Neural progenitor cell (in vitro differentiated cells): Measurements from ENCODE around the gene CIDEC. TPM values are rescaled to one million over a fixed set of nuclear protein-coding genes. Genes with fewer than 3 reads are reported as not detected.

Experiments
- DNase-seq: peaks from one replicate; pipeline ENCODE4 v3.0.0-alpha.2; 2016; ENCODE audit warnings: low spot score
- H2AFZ ChIP-seq: fragments of 200-600 bp; sonication (generic); replicated peaks from 2 replicates; pipeline ENCODE4 v1.6.1; 2016; ENCODE audit warnings: antibody characterized with exemption
- H3F3A ChIP-seq: fragments of 200-600 bp; sonication (generic); 2 replicates; pipeline ENCODE4 v1.6.1; 2016; ENCODE audit warnings: antibody characterized with exemption, low read depth
- H3K27ac ChIP-seq: fragments of 200-600 bp; sonication (generic); 2 replicates; pipeline ENCODE4 v1.5.1; 2016; ENCODE audit warnings: mild to moderate bottlenecking
- H3K27me3 ChIP-seq: fragments of 200-600 bp; sonication (generic); 2 replicates; pipeline ENCODE4 v1.6.1; 2016; ENCODE audit warnings: mild to moderate bottlenecking, moderate library complexity
- H3K36me3 ChIP-seq: fragments of 200-600 bp; sonication (generic); 2 replicates; pipeline ENCODE4 v1.5.1; 2016
- H3K4me1 ChIP-seq: fragments of 200-600 bp; sonication (generic); 2 replicates; pipeline ENCODE4 v1.6.1; 2016; ENCODE audit warnings: mixed run types
- H3K4me2 ChIP-seq: fragments of 200-600 bp; sonication (generic); 2 replicates; pipeline ENCODE4 v1.6.1; 2016
- H3K4me3 ChIP-seq: fragments of 200-600 bp; sonication (generic); 2 replicates; pipeline ENCODE4 v1.5.1; 2016
- H3K79me2 ChIP-seq: fragments of 200-600 bp; sonication (generic); 2 replicates; pipeline ENCODE4 v1.6.1; 2016; ENCODE audit warnings: low read depth
- H3K9ac ChIP-seq: fragments of 200-600 bp; sonication (generic); 2 replicates; pipeline ENCODE4 v1.6.1; 2016
- H3K9me3 ChIP-seq: fragments of 200-600 bp; sonication (generic); 2 replicates; pipeline ENCODE4 v1.5.1; 2016; ENCODE audit warnings: low read depth
- H4K20me1 ChIP-seq: fragments of 200-600 bp; sonication (generic); 2 replicates; pipeline ENCODE4 v1.6.1; 2016; ENCODE audit warnings: low read depth
- H3K27ac Mint-ChIP-seq: 3 replicates; pipeline ENCODE4 v1.8.0; 2021; ENCODE audit warnings: mixed read lengths
- H3K27me3 Mint-ChIP-seq: 2 replicates; pipeline ENCODE4 v1.8.0; 2022; ENCODE audit warnings: low read depth, mild to moderate bottlenecking, inconsistent platforms, moderate library complexity, mixed read lengths; ENCODE audit not compliant: insufficient read depth
- H3K36me3 Mint-ChIP-seq: 3 replicates; pipeline ENCODE4 v1.8.0; 2021; ENCODE audit warnings: mixed read lengths
- H3K4me1 Mint-ChIP-seq: 3 replicates; pipeline ENCODE4 v1.8.0; 2021; ENCODE audit warnings: mixed read lengths
- H3K4me3 Mint-ChIP-seq: 3 replicates; pipeline ENCODE4 v1.8.0; 2021; ENCODE audit warnings: mild to moderate bottlenecking, moderate library complexity, mixed read lengths
- H3K9me3 Mint-ChIP-seq: 3 replicates; pipeline ENCODE4 v1.8.0; 2020; ENCODE audit warnings: mixed read lengths
- EZH2 ChIP-seq: fragments of 200-600 bp; sonication (generic); IDR thresholded peaks from 2 replicates; pipeline ENCODE4 v1.6.1; 2017; ENCODE audit warnings: antibody characterized with exemption, mild to moderate bottlenecking, moderate library complexity
- EZH2phosphoT487 ChIP-seq: fragments of 200-600 bp; sonication (generic); IDR thresholded peaks from 2 replicates; pipeline ENCODE4 v1.6.1; 2017; ENCODE audit warnings: antibody characterized with exemption
- total RNA-seq: library from RNA; depleted of rRNA; stranded (reverse); fragments of >200 nt; gene quantifications from 2 replicates; pipeline ENCODE4 v1.2.3, GENCODE V29; 2015; ENCODE audit warnings: low replicate concordance
- TF ChIP-seq, protein P1 (sequence below): fragments of 200-600 bp; sonication (generic); IDR thresholded peaks from 2 replicates; pipeline ENCODE4 v1.5.1; 2017; ENCODE audit warnings: antibody characterized with exemption, mild to moderate bottlenecking

The CIDEC gene
- total RNA-seq, 1 donor from 2014 or later = not detected

DNA sequence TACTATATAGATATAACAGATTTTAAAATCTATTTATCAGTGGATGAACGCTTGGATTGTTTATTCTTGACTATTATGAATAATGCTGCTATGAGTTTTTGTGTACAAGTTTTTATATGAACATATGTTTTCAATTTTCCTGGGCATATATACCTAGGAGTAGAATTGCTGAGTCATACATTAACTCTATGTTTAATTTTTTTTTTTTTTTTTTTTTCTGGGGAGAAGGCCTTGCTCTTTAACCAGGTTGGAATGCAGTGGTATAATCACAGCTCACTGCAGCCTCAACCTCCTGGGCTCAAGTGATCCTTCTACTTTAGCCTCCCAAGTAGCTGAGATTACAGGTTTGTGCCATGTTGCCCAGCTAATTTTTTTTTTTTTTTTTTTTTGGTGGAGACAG, 9.1 kb downstream of the CIDEC start:
- Histone ChIP-seq H3K9ac (no peak overlapping the region), H4K20me1 (no peaks in the 10 kb centered on the region), H3K79me2 (no peaks in the 10 kb centered on the region), H2AFZ (no peak overlapping the region), H3K27me3 (no peaks in the 10 kb centered on the region), H3K9me3 (no peaks in the 10 kb centered on the region), H3K4me3 (no peak overlapping the region), H3K36me3 (no peaks in the 10 kb centered on the region), H3K4me1 (no peaks in the 10 kb centered on the region), H3F3A (no peaks in the 10 kb centered on the region), H3K4me2 (no peak overlapping the region), H3K27ac (no peak overlapping the region)
- DNase-seq = no peak
- no peak for TF ChIP-seq EZH2
- TF ChIP-seq, protein P1, sequence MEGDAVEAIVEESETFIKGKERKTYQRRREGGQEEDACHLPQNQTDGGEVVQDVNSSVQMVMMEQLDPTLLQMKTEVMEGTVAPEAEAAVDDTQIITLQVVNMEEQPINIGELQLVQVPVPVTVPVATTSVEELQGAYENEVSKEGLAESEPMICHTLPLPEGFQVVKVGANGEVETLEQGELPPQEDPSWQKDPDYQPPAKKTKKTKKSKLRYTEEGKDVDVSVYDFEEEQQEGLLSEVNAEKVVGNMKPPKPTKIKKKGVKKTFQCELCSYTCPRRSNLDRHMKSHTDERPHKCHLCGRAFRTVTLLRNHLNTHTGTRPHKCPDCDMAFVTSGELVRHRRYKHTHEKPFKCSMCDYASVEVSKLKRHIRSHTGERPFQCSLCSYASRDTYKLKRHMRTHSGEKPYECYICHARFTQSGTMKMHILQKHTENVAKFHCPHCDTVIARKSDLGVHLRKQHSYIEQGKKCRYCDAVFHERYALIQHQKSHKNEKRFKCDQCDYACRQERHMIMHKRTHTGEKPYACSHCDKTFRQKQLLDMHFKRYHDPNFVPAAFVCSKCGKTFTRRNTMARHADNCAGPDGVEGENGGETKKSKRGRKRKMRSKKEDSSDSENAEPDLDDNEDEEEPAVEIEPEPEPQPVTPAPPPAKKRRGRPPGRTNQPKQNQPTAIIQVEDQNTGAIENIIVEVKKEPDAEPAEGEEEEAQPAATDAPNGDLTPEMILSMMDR = no peak
- no peak for TF ChIP-seq EZH2phosphoT487
- Mint-ChIP-seq H3K4me1 (no peaks in the 10 kb centered on the region), H3K36me3 (no peaks in the 10 kb centered on the region), H3K9me3 (no peaks in the 10 kb centered on the region), H3K27me3 (peaks cover 4% of the 10 kb centered on the region), H3K4me3 (no peak overlapping the region), H3K27ac (no peak overlapping the region)

GRCh38 chr3:9869955-9870354, 10.1 kb downstream of the CIDEC start:
- no peak overlapping the region for H3K27ac Mint-ChIP-seq

DNA sequence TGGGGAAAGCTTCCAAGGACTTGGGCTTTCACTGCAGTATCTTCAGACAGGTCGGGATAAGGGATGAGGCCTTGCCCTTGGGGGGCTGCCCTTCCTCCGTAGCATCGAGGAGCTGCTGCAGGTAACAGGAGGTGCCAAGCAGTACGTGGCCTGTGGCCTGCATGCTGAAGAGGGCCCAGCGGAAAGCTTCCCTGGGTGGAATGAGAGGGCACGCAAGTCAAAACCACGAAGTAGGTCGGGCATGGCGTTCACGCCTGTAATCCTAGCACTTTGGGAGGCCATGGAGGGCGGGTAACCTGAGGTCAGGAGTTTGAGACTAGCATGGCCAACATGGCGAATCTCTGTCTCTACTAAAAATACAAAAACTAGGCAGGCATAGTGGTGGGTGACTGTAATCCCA, 12.9 kb downstream of the CIDEC start:
- TF ChIP-seq EZH2phosphoT487 (no peak), EZH2 (no peak)
- TF ChIP-seq, protein P1 = no peak
- H2AFZ ChIP-seq = no peak overlapping the region

More at GRCh38 chr3:9869955-9870354, 10.1 kb downstream of the CIDEC start:
- TF ChIP-seq EZH2phosphoT487 (no peak), EZH2 (no peak)
- TF ChIP-seq, protein P1 = no peak
- no peak overlapping the region for H3K4me3 Mint-ChIP-seq
- peaks cover 5% of the 10 kb centered on the region for H3K27me3 Mint-ChIP-seq
- H3F3A ChIP-seq = no peaks in the 10 kb centered on the region
- no peaks in the 10 kb centered on the region for H3K36me3 ChIP-seq
- H3K4me3 ChIP-seq = no peak overlapping the region
- no peaks in the 10 kb centered on the region for H3K4me1 ChIP-seq
- H3K9me3 Mint-ChIP-seq = no peaks in the 10 kb centered on the region
- H3K27me3 ChIP-seq = no peaks in the 10 kb centered on the region
- H3K27ac ChIP-seq = no peak overlapping the region
- no peaks in the 10 kb centered on the region for H3K79me2 ChIP-seq
- no peaks in the 10 kb centered on the region for H3K4me1 Mint-ChIP-seq
- H3K9me3 ChIP-seq = no peaks in the 10 kb centered on the region
- no peak overlapping the region for H3K9ac ChIP-seq
- H3K4me2 ChIP-seq = no peak overlapping the region
- no peaks in the 10 kb centered on the region for H3K36me3 Mint-ChIP-seq
- H4K20me1 ChIP-seq = no peaks in the 10 kb centered on the region
- H2AFZ ChIP-seq = no peak overlapping the region
- no peak for DNase-seq

More for the DNA sequence above, 12.9 kb downstream of the CIDEC start:
- H4K20me1 ChIP-seq = no peaks in the 10 kb centered on the region
- H3K4me2 ChIP-seq = no peak overlapping the region
- H3K27ac ChIP-seq = no peak overlapping the region
- peaks cover 10% of the 10 kb centered on the region for H3K27me3 Mint-ChIP-seq
- peaks cover 7% of the 10 kb centered on the region for H3K4me1 Mint-ChIP-seq
- peak overlapping the region; percentile 76 for H3K27ac Mint-ChIP-seq
- no peaks in the 10 kb centered on the region for H3K9me3 ChIP-seq
- H3K4me3 Mint-ChIP-seq = no peak overlapping the region
- H3K79me2 ChIP-seq = no peaks in the 10 kb centered on the region
- no peaks in the 10 kb centered on the region for H3K36me3 ChIP-seq
- peaks cover 4% of the 10 kb centered on the region for H3K4me1 ChIP-seq
- no peak overlapping the region for H3K4me3 ChIP-seq
- H3K36me3 Mint-ChIP-seq = no peaks in the 10 kb centered on the region
- H3F3A ChIP-seq = peaks cover 3% of the 10 kb centered on the region
- H3K9me3 Mint-ChIP-seq = no peaks in the 10 kb centered on the region
- H3K27me3 ChIP-seq = peaks cover 15% of the 10 kb centered on the region
- DNase-seq = no peak
- no peak overlapping the region for H3K9ac ChIP-seq
